HEK293 (cell line): ENCODE results near the gene SLC25A42.

Experiments
- AEBP2 ChIP-seq: fragments of 450-650 bp; formaldehyde crosslinking; IDR thresholded peaks from 2 replicates; pipeline ENCODE4 v1.5.1; 2016; ENCODE audit warnings: missing biosample characterization, missing genetic modification characterization, borderline replicate concordance
- HOXC10 ChIP-seq: sonication (generic); formaldehyde crosslinking; IDR thresholded peaks from 2 replicates; pipeline ENCODE4 v1.8.1; 2023; ENCODE audit warnings: mild to moderate bottlenecking, missing genetic modification reagents
- INSM2 ChIP-seq: fragments of 450-650 bp; formaldehyde crosslinking; IDR thresholded peaks from 2 replicates; pipeline ENCODE4 v1.5.1; 2016; ENCODE audit warnings: missing biosample characterization, missing genetic modification characterization
- KLF17 ChIP-seq: fragments of 450-650 bp; formaldehyde crosslinking; IDR thresholded peaks from 2 replicates; pipeline ENCODE4 v1.5.1; 2016; ENCODE audit warnings: missing biosample characterization, missing genetic modification characterization
- SP2 ChIP-seq: fragments of 450-650 bp; formaldehyde crosslinking; IDR thresholded peaks from 2 replicates; pipeline ENCODE4 v1.5.1; 2016; ENCODE audit warnings: missing biosample characterization, missing genetic modification characterization
- ZBTB44 ChIP-seq: fragments of 450-650 bp; IDR thresholded peaks from 2 replicates; pipeline ENCODE4 v1.5.1; 2018; ENCODE audit warnings: missing biosample characterization, mild to moderate bottlenecking, missing genetic modification characterization
- ZBTB7A ChIP-seq: fragments of 450-650 bp; formaldehyde crosslinking; IDR thresholded peaks from 2 replicates; pipeline ENCODE4 v1.5.1; 2016; ENCODE audit warnings: low read depth, missing biosample characterization, missing genetic modification characterization
- ZEB2 ChIP-seq: fragments of 450-650 bp; formaldehyde crosslinking; IDR thresholded peaks from 2 replicates; pipeline ENCODE4 v1.5.1; 2016; ENCODE audit warnings: missing biosample characterization, missing genetic modification characterization
- ZIC2 ChIP-seq: fragments of 450-650 bp; formaldehyde crosslinking; IDR thresholded peaks from 2 replicates; pipeline ENCODE4 v1.5.1; 2016; ENCODE audit warnings: missing biosample characterization, missing genetic modification characterization
- ZNF148 ChIP-seq: fragments of 450-650 bp; formaldehyde crosslinking; IDR thresholded peaks from 2 replicates; pipeline ENCODE4 v1.5.0; 2017; ENCODE audit warnings: missing biosample characterization, missing genetic modification characterization, borderline replicate concordance
- ZNF18 ChIP-seq: fragments of 450-650 bp; formaldehyde crosslinking; IDR thresholded peaks from 2 replicates; pipeline ENCODE4 v1.5.1; 2016; ENCODE audit warnings: missing biosample characterization, missing genetic modification characterization
- ZNF221 ChIP-seq: fragments of 450-650 bp; formaldehyde crosslinking; IDR thresholded peaks from 2 replicates; pipeline ENCODE4 v1.5.1; 2017; ENCODE audit warnings: missing biosample characterization, missing genetic modification characterization, borderline replicate concordance
- ZNF362 ChIP-seq: fragments of 450-650 bp; formaldehyde crosslinking; IDR thresholded peaks from 2 replicates; pipeline ENCODE4 v1.5.1; 2016; ENCODE audit warnings: missing biosample characterization, missing genetic modification characterization
- ZNF366 ChIP-seq: fragments of 450-650 bp; formaldehyde crosslinking; conservative IDR thresholded peaks from 2 replicates; pipeline ENCODE4 v1.5.1; 2016; ENCODE audit warnings: missing biosample characterization, missing genetic modification characterization
- ZNF513 ChIP-seq: fragments of 450-650 bp; IDR thresholded peaks from 2 replicates; pipeline ENCODE4 v1.5.1; 2018; ENCODE audit warnings: missing biosample characterization, missing genetic modification characterization
- ZNF529 ChIP-seq: fragments of 450-650 bp; formaldehyde crosslinking; IDR thresholded peaks from 2 replicates; pipeline ENCODE4 v1.5.1; 2017; ENCODE audit warnings: missing genetic modification characterization, missing biosample characterization; ENCODE audit not compliant: insufficient replicate concordance
- ZNF629 ChIP-seq: fragments of 450-650 bp; formaldehyde crosslinking; IDR thresholded peaks from 2 replicates; pipeline ENCODE4 v1.5.1; 2017; ENCODE audit warnings: missing biosample characterization, missing genetic modification characterization
- ZNF654 ChIP-seq: fragments of 450-650 bp; formaldehyde crosslinking; IDR thresholded peaks from 2 replicates; pipeline ENCODE4 v1.5.1; 2016; ENCODE audit warnings: low read depth, missing biosample characterization, missing genetic modification characterization
- ZNF692 ChIP-seq: fragments of 450-650 bp; formaldehyde crosslinking; IDR thresholded peaks from 2 replicates; pipeline ENCODE4 v1.5.1; 2016; ENCODE audit warnings: missing biosample characterization, missing genetic modification characterization
- ZNF707 ChIP-seq: fragments of 450-650 bp; formaldehyde crosslinking; IDR thresholded peaks from 2 replicates; pipeline ENCODE4 v1.5.1; 2016; ENCODE audit warnings: missing biosample characterization, missing genetic modification characterization
- ZNF76 ChIP-seq: fragments of 450-650 bp; formaldehyde crosslinking; IDR thresholded peaks from 2 replicates; pipeline ENCODE4; 2016; ENCODE audit warnings: low read depth, missing biosample characterization, missing genetic modification characterization, borderline replicate concordance
- ZSCAN18 ChIP-seq: fragments of 450-650 bp; formaldehyde crosslinking; IDR thresholded peaks from 2 replicates; pipeline ENCODE4 v1.5.1; 2016; ENCODE audit warnings: missing biosample characterization, missing genetic modification characterization

The SLC25A42 gene

GRCh38 chr19:19062454-19063182, 1.2 kb upstream of the SLC25A42 start (continued):
- no peak for TF ChIP-seq ZBTB44
- no peak for TF ChIP-seq ZNF148 (tag by site-specific recombination)
- TF ChIP-seq ZNF629 (tag by site-specific recombination): peak; percentile 41; the same call in 1 of the 2 replicates
- no peak for TF ChIP-seq HOXC10 (CRISPR knock-in tag)
- TF ChIP-seq ZSCAN18: no peak
- 0 out of 2 replicates have a peak, but pooled peaks have one; percentile 13 for TF ChIP-seq ZNF76 (tag by site-specific recombination)
- no peak for TF ChIP-seq ZNF18
- TF ChIP-seq ZBTB7A: no peak
- TF ChIP-seq ZNF362 (tag by site-specific recombination): no peak
- peak; percentile 39; the same call in 1 of the 2 replicates for TF ChIP-seq KLF17 (tag by site-specific recombination)
- no peak for TF ChIP-seq ZNF221 (tag by site-specific recombination)
- TF ChIP-seq ZNF692: no peak
- TF ChIP-seq INSM2 (tag by site-specific recombination): peak; percentile 68
- TF ChIP-seq ZNF529: no peak
- TF ChIP-seq ZEB2: no peak
- peak; percentile 55 for TF ChIP-seq ZNF366 (tag by site-specific recombination)
- TF ChIP-seq ZNF707: no peak
- no peak for TF ChIP-seq ZNF513 (tag by site-specific recombination)
- TF ChIP-seq SP2 (tag by site-specific recombination): peak; percentile 46
- TF ChIP-seq ZIC2 (tag by site-specific recombination): no peak
- no peak for TF ChIP-seq ZNF654 (tag by site-specific recombination)
- TF ChIP-seq AEBP2: no peak
